ENCODE results near the gene GADD45A.

The GADD45A gene

DNA sequence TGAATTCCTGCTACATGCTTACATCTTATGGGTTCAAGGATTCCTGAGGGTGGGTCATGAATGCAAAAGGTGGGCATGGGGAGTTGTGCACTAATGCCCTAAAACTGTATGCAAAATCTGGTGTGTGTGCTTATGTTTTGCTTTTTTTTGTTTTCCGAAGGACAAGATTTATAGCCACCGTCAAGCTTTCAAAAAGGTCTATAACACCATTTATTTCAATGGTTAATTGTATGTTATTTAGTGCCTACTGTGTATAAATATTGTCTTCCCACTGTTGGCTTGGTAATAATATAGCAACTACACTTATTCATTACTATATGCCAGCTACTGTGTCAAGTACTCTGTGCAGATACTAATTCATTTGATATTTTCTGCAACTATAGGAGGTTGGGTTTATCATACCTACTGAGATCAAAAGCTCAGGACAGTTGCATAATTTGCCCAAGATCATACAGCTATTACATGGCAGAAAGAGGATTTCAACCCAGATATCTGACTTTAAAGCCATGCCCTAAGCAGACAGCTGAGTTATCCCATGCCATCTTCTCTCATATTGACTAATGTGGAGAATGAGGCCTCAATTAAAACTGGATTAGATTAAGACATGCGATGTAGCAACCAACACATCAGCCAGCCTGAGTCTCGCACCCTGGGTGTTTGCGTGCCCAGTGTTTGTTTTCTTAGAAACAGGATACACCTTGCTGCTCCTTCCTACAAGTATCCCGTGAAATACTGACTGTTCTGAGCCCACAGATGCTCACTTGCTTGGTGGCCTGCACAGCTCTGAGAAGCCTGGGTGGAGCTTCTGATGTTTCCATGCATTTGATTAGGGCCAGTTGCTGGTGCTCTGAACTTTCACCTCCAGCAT is 34.6 kb downstream of the GADD45A start:
- TF ChIP-seq, protein P1, sequence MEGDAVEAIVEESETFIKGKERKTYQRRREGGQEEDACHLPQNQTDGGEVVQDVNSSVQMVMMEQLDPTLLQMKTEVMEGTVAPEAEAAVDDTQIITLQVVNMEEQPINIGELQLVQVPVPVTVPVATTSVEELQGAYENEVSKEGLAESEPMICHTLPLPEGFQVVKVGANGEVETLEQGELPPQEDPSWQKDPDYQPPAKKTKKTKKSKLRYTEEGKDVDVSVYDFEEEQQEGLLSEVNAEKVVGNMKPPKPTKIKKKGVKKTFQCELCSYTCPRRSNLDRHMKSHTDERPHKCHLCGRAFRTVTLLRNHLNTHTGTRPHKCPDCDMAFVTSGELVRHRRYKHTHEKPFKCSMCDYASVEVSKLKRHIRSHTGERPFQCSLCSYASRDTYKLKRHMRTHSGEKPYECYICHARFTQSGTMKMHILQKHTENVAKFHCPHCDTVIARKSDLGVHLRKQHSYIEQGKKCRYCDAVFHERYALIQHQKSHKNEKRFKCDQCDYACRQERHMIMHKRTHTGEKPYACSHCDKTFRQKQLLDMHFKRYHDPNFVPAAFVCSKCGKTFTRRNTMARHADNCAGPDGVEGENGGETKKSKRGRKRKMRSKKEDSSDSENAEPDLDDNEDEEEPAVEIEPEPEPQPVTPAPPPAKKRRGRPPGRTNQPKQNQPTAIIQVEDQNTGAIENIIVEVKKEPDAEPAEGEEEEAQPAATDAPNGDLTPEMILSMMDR (conservative IDR thresholded peaks at IDR 0.05; ENCODE audit: low read length), result no peak
- no peak for DNase-seq (ENCODE audit: low read depth)
- H3K4me3 ChIP-seq (ENCODE audit: low read length), result no peak overlapping the region

DNA sequence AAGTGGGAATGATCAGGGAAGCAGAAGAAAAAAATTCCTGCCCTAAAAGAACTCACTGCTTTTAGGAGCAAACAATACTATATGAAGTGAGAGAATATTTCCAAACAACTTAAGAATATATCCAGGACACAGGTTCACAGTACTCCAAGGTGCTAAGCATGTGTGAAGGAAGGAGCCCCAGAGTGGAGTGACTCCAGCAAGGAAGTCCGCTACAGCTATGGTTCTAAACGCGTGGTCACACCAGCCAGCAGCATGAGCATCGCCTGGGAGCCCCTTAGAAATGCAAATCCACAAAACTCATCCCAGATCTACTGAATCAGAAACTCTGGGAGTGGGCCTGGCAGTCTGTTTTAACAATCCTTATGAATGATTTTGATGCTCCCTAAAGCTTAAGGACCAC is 36.1 kb downstream of the GADD45A start:
- no peak for DNase-seq (ENCODE audit: low read depth)
- TF ChIP-seq, protein P1 (conservative IDR thresholded peaks at IDR 0.05; ENCODE audit: low read length), result no peak
- H3K4me3 ChIP-seq (ENCODE audit: low read length), result no peak overlapping the region

DNA sequence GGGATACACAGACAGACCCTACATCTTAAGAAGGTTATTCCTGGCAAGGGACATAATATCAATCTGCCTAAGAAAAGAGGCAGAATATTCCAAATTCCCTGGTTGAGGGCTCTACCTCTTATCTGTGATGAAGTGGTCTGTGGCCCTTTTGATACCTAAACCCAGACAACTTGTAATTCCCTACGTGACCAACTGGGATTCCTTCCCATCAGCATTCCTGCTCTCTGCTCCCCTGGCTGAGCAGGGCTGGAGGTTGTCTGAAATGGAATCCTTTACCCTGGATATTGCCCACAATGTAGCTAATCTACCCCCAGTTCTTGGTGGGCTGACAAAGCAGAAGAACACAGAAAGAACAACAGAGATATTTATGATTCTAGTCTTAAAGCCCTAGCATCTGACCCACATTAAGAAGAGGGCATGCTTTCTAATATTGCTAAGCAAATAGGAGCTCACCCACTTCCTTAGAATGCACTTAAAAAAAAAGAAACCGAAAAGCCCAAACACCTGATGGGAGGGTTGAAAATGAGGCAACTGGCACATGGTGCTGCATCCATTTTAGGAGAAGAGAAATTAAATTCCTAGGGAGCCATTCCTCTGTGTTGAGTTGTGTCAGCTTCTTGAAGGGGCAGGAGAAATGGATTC is 36.8 kb downstream of the GADD45A start:
- TF ChIP-seq, protein P1 (conservative IDR thresholded peaks at IDR 0.05; ENCODE audit: low read length), result no peak
- DNase-seq (ENCODE audit: low read depth), result no peak
- no peak overlapping the region for H3K4me3 ChIP-seq (ENCODE audit: low read length)

DNA sequence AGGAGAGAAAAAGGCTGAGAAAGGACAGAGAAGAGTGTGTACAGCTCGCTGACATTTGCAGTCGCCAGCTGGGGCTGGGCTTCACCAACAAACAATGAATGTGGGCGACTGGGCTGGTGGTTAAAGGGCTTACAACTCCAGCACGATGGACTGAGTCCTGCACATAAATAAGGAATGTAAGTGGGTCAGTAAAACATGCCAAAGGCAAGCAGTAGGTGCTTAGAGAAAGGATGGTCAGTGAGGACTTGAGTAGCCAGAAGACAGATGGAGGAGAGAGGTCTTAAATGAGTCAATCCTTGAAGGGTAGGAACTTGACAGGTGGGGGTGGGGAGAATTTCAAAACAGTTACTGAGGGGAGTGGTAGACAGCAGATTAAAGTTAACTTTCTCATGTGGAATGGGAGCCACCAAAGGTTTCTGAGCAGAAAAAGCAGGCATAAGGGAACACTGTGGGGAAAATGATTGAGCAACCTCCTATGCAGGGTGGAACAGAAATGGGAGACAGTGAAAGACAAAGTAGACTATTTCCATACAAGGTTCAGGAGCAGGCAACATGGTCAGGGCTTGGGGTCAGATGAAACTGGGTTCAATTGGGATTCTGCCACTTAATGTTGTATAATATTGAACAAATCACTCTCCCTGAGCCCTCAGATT is 37.4 kb downstream of the GADD45A start:
- TF ChIP-seq, protein P1 (conservative IDR thresholded peaks at IDR 0.05; ENCODE audit: low read length), result no peak
- H3K4me3 ChIP-seq (ENCODE audit: low read length), result no peak overlapping the region
- peak; percentile 32 for DNase-seq (ENCODE audit: low read depth)

DNA sequence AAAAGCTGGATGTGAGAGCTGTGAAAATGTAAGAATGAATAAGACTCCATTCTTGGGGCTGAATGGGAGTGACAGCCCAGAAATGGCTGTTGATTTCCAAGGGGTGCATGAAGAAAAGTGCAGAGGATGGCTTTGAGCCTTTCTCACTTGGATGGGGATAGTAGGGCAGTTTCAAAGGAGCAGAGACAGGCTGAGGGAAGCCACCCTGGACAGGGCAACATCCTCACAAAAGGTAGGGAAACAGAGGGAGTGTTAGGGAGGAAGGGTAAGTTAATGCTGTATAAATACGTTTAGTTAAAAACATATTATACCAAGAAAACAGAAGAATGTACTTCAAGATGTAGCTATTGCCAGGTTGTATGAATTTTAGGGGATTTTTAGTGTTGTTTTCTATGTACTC is 38.1 kb downstream of the GADD45A start:
- no peak for DNase-seq (ENCODE audit: low read depth)
- TF ChIP-seq, protein P1 (conservative IDR thresholded peaks at IDR 0.05; ENCODE audit: low read length), result no peak
- no peak overlapping the region for H3K4me3 ChIP-seq (ENCODE audit: low read length)

DNA sequence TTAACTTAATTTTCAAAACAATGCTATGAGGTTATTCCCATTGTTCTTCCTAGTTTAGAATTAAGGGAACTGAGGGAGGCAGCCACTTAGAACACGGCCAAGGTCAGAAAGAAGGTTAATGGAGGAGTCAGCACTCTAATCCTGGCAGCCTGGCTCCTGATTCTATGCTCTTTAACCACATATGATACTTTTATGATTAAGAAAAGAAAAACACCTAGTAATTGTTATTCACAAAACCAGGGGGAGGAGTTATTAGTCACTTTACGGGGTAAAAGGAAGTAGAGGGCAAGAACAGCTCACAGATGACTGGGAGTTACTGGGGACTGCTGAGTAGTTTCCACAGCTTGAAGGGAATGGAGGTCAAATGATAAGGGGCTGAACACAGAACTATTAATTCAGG is 38.6 kb downstream of the GADD45A start:
- TF ChIP-seq, protein P1 (conservative IDR thresholded peaks at IDR 0.05; ENCODE audit: low read length), result no peak
- DNase-seq (ENCODE audit: low read depth), result peak; percentile 40
- no peak overlapping the region for H3K4me3 ChIP-seq (ENCODE audit: low read length)
